IMR-90 (cell line): ENCODE results near the gene PPFIA1. TPM values are rescaled to one million over a fixed set of nuclear protein-coding genes. Genes with fewer than 3 reads are reported as not detected.

Source experiments
- ATAC-seq: fragments of 200-7000 bp; cut with Tn5 transposase; 2 replicates; pipeline ENCODE4 v1.9.1; 2020; ENCODE audit warnings: low read depth, mild to moderate bottlenecking, moderate library complexity
- BruUV-seq: library from RNA; stranded (reverse); fragments of 400-500 nt; replicated peaks from 2 replicates; lab custom pipeline; 2021; lab: Mats Ljungman, UMichigan
- CTCF ChIA-PET: fragments of 300-600 bp; formaldehyde crosslinking; extraction: SDS; loops from one replicate; lab custom pipeline; 2021; ENCODE audit warnings: antibody characterized with exemption; lab: Yijun Ruan, JAX
- POLR2A ChIA-PET: fragments of 300-600 bp; sonication (Branson Sonifier 250); formaldehyde crosslinking; loops from one replicate; lab custom pipeline; 2022; ENCODE audit warnings: antibody characterized with exemption; ENCODE audit not compliant: unreplicated experiment; lab: Charles Lee
- DNase-seq: peaks from one replicate; pipeline ENCODE4 v3.0.0; 2013
- H2AFZ ChIP-seq: replicated peaks from 2 replicates; pipeline ENCODE3; 2013; ENCODE audit warnings: low read length, mild to moderate bottlenecking; ENCODE audit not compliant: poor library complexity
- H2AK5ac ChIP-seq: 2 replicates; pipeline ENCODE4 v1.6.1; 2013; ENCODE audit warnings: low read depth, low read length, inconsistent platforms
- H2AK9ac ChIP-seq: replicated peaks from 2 replicates; pipeline ENCODE3; 2013; ENCODE audit warnings: mild to moderate bottlenecking, low read depth, low read length, moderate library complexity; ENCODE audit not compliant: poor library complexity
- H2BK120ac ChIP-seq: 2 replicates; pipeline ENCODE4 v1.6.1; 2013; ENCODE audit warnings: low read depth, low read length, inconsistent platforms
- H2BK15ac ChIP-seq: 3 replicates; pipeline ENCODE4 v1.6.1; 2013; ENCODE audit warnings: low read depth, low read length, inconsistent platforms
- H2BK20ac ChIP-seq: 2 replicates; pipeline ENCODE4 v1.6.1; 2013; ENCODE audit warnings: low read depth, mild to moderate bottlenecking, inconsistent platforms, low read length, moderate library complexity
- H2BK5ac ChIP-seq: 2 replicates; pipeline ENCODE4 v1.6.1; 2013; ENCODE audit warnings: mild to moderate bottlenecking, low read depth, low read length, inconsistent platforms; ENCODE audit not compliant: poor library complexity, severe bottlenecking
- H3K14ac ChIP-seq: replicated peaks from 2 replicates; pipeline ENCODE4 v1.6.1; 2013; ENCODE audit warnings: low read depth, low read length, inconsistent platforms
- H3K18ac ChIP-seq: 2 replicates; pipeline ENCODE4 v1.6.1; 2013; ENCODE audit warnings: low read depth, low read length, control low read depth
- H3K23ac ChIP-seq: 2 replicates; pipeline ENCODE4 v1.6.1; 2013; ENCODE audit warnings: low read depth, low read length, inconsistent platforms
- H3K27ac ChIP-seq: 2 replicates; pipeline ENCODE4 v1.5.1; 2013; ENCODE audit warnings: mild to moderate bottlenecking, control low read depth, low read length; ENCODE audit not compliant: insufficient read depth
- H3K27me3 ChIP-seq: 2 replicates; pipeline ENCODE4 v1.6.1; 2013; ENCODE audit warnings: low read length; ENCODE audit not compliant: control insufficient read depth, insufficient read depth
- H3K36me3 ChIP-seq: 2 replicates; pipeline ENCODE4 v1.6.1; 2013; ENCODE audit warnings: low read length, mixed read lengths; ENCODE audit not compliant: control insufficient read depth, insufficient read depth
- H3K4ac ChIP-seq: 2 replicates; pipeline ENCODE4 v1.6.1; 2013; ENCODE audit warnings: low read depth, low read length, inconsistent platforms
- H3K4me1 ChIP-seq: 2 replicates; pipeline ENCODE4 v1.6.1; 2013; ENCODE audit warnings: low read length, mixed read lengths; ENCODE audit not compliant: control insufficient read depth, insufficient read depth
- H3K4me2 ChIP-seq: 2 replicates; pipeline ENCODE4 v1.6.1; 2013; ENCODE audit warnings: low read depth, mild to moderate bottlenecking, control low read depth, low read length, moderate library complexity
- H3K4me3 ChIP-seq: 2 replicates; pipeline ENCODE4 v1.5.1; 2013; ENCODE audit warnings: low read depth, mild to moderate bottlenecking, control low read depth, low read length, moderate library complexity; ENCODE audit not compliant: insufficient read depth
- H3K56ac ChIP-seq: 2 replicates; pipeline ENCODE4 v1.6.1; 2013; ENCODE audit warnings: low read length, inconsistent platforms; ENCODE audit not compliant: insufficient read depth; ENCODE audit errors: extremely low read depth
- H3K79me1 ChIP-seq, 2 experiments: 2 replicates each; pipeline ENCODE4 v1.6.1; 2013; ENCODE audit warnings: low read length in 2 of 2, inconsistent platforms in 1 of 2, low read depth in 1 of 2
- H3K9ac ChIP-seq: 2 replicates; pipeline ENCODE4 v1.6.1; 2013; ENCODE audit warnings: low read depth, low read length, control low read depth
- H3K9me1 ChIP-seq: 2 replicates; pipeline ENCODE4 v1.6.1; 2013; ENCODE audit warnings: low read length, inconsistent platforms; ENCODE audit not compliant: insufficient read depth
- H3K9me3 ChIP-seq: 2 replicates; pipeline ENCODE4 v1.6.1; 2013; ENCODE audit warnings: low read length; ENCODE audit not compliant: control insufficient read depth, insufficient read depth
- H4K20me1 ChIP-seq: 2 replicates; pipeline ENCODE4 v1.6.1; 2013; ENCODE audit warnings: low read length, inconsistent platforms; ENCODE audit not compliant: insufficient read depth
- H4K5ac ChIP-seq: 2 replicates; pipeline ENCODE4 v1.6.1; 2013; ENCODE audit warnings: mild to moderate bottlenecking, low read depth, low read length, control low read depth
- H4K8ac ChIP-seq, 2 experiments: 2 replicates each; pipeline ENCODE4 v1.6.1; 2013; ENCODE audit warnings: low read depth in 2 of 2, low read length in 2 of 2, control low read depth in 1 of 2, inconsistent platforms in 1 of 2
- H4K91ac ChIP-seq: 2 replicates; pipeline ENCODE4 v1.6.1; 2013; ENCODE audit warnings: low read depth, low read length, inconsistent platforms; ENCODE audit not compliant: insufficient read depth
- BHLHE40 ChIP-seq: fragments of 150-350 bp; IDR thresholded peaks from 2 replicates; pipeline ENCODE4 v1.6.1; 2016; ENCODE audit warnings: mild to moderate bottlenecking, low read depth, low read length
- CTCF ChIP-seq: conservative IDR thresholded peaks from 2 replicates; pipeline ENCODE4 v1.5.1; 2012; ENCODE audit warnings: mild to moderate bottlenecking, low read depth, low read length, improper control_type of control experiment
- ELK1 ChIP-seq: fragments of 150-350 bp; IDR thresholded peaks from 2 replicates; pipeline ENCODE4 v1.6.1; 2016; ENCODE audit warnings: low read depth, mild to moderate bottlenecking, low read length, moderate library complexity, borderline replicate concordance
- FOS ChIP-seq: fragments of 150-350 bp; IDR thresholded peaks from 2 replicates; pipeline ENCODE4 v1.6.1; 2016; ENCODE audit warnings: low read depth, low read length
- MAFK ChIP-seq: IDR thresholded peaks from 2 replicates; pipeline ENCODE4 v1.6.1; 2012; ENCODE audit warnings: low read depth, low read length, improper control_type of control experiment
- MAZ ChIP-seq: IDR thresholded peaks from 2 replicates; pipeline ENCODE4 v1.6.1; 2012; ENCODE audit warnings: low read depth, mild to moderate bottlenecking, low read length, improper control_type of control experiment, moderate library complexity, borderline replicate concordance
- MXI1 ChIP-seq: IDR thresholded peaks from 2 replicates; pipeline ENCODE4 v1.6.1; 2012; ENCODE audit warnings: low read depth, mild to moderate bottlenecking, low read length, moderate library complexity, borderline replicate concordance
- NFE2L2 ChIP-seq: fragments of 150-350 bp; IDR thresholded peaks from 2 replicates; pipeline ENCODE4 v1.6.1; 2016; ENCODE audit warnings: low read depth, mild to moderate bottlenecking, low read length
- POLR2A ChIP-seq: IDR thresholded peaks from 2 replicates; pipeline ENCODE4 v1.6.1; 2012; ENCODE audit warnings: mild to moderate bottlenecking, low read depth, low read length
- RFX5 ChIP-seq: IDR thresholded peaks from 2 replicates; pipeline ENCODE4 v1.8.0; 2012; ENCODE audit warnings: low read depth, mild to moderate bottlenecking, low read length, moderate library complexity
- SMC3 ChIP-seq: fragments of 150-350 bp; IDR thresholded peaks from 2 replicates; pipeline ENCODE4 v1.6.1; 2016; ENCODE audit warnings: low read depth, mild to moderate bottlenecking, antibody characterized with exemption, low read length, moderate library complexity
- USF2 ChIP-seq: fragments of 150-350 bp; IDR thresholded peaks from 2 replicates; pipeline ENCODE4 v1.6.1; 2017; ENCODE audit warnings: mild to moderate bottlenecking, antibody characterized with exemption, low read length, low read depth
- WGBS, 2 experiments: methylation state at CpG; one replicate each; pipeline versions ENCODE4 v1.1.5 to v1.1.7; 2013; ENCODE audit warnings: missing lambda C conversion rate in 2 of 2; ENCODE audit not compliant: insufficient read length in 1 of 2; ENCODE audit errors: extremely low coverage in 2 of 2; 5-methylcytosine and 5-hydroxymethylcytosine counted together
- dilution Hi-C: fragments of 300-500 bp; cut with HindIII; formaldehyde crosslinking; loops from one replicate; pipeline ENCODE4 v1.14.3; 2018; ENCODE audit warnings: low sequenced_read_pairs; ENCODE audit not compliant: unreplicated experiment
- in situ Hi-C: fragments of 300-500 bp; cut with MboI; formaldehyde crosslinking; loops from 3 replicates; pipeline ENCODE4 v1.14.3; 2019; ENCODE audit warnings: low sequenced_read_pairs, inconsistent platforms, mixed read lengths
- intact Hi-C: fragments of 100-400 bp; cut with micrococcal nuclease; formaldehyde crosslinking; loops from 2 replicates; pipeline ENCODE4 v1.10.0; 2022
- polyA plus RNA-seq, 3 experiments: library from polyadenylated mRNA; depleted of rRNA; stranded (reverse); fragments of >200 nt; gene quantifications; 2 replicates each; pipeline ENCODE4 v1.2.3, GENCODE V29; 2012; ENCODE audit warnings: low replicate concordance in 1 of 3
- total RNA-seq: library from RNA; depleted of rRNA; stranded (reverse); fragments of >200 nt; gene quantifications from 2 replicates; pipeline ENCODE4 v1.2.3, GENCODE V29; 2012

PPFIA1 gene
- total and polyA plus RNA-seq, 2 of the 4 experiments (the other 2 are of a cell fraction), result 25.6 to 37.2 TPM

GRCh38 chr11:70414341-70415100 lies 144.0 kb downstream of the PPFIA1 start (continued):
- TF ChIP-seq FOS, result no peak

- Histone ChIP-seq H3K36me3 (peaks cover 82% of the 10 kb centered on the region), H2AFZ (no peak overlapping the region), H2AK5ac (no peak overlapping the region), H3K56ac (no peak overlapping the region), H3K27me3 (no peaks in the 10 kb centered on the region), H3K4ac (no peak overlapping the region), H3K4me1 (peaks cover 6% of the 10 kb centered on the region), H3K23ac (no peak overlapping the region), H3K4me2 (no peak overlapping the region), H3K9ac (no peak overlapping the region), H2AK9ac (no peak overlapping the region), H2BK20ac (no peak overlapping the region), H3K14ac (no peak overlapping the region), H4K5ac (no peak overlapping the region), H3K9me1 (no peaks in the 10 kb centered on the region; the same call in 1 of the 2 replicates), H3K18ac (no peak overlapping the region), H4K91ac (no peak overlapping the region), H3K9me3 (no peaks in the 10 kb centered on the region), H3K4me3 (no peak overlapping the region), H3K27ac (peak overlapping the region; percentile 11; the same call in 1 of the 2 replicates), H3K79me1 (peaks cover 22 to 80% of the 10 kb centered on the region in 2 experiments), H2BK120ac (no peak overlapping the region), H2BK5ac (peak overlapping the region; percentile 11), H2BK15ac (no peak overlapping the region), H4K8ac (no peak overlapping the region), H4K20me1 (peaks cover 83% of the 10 kb centered on the region)
- dilution Hi-C loops, result no loop called here
- in situ Hi-C loops, result no loop called here
- ChIA-PET POLR2A (no interaction called here), CTCF (interaction anchor here (0.6 to 1.3 kb wide), 5 partner anchors 11 to 724 kb away, joined by 3 to 8 read pairs (median 6); no protein-coding TSS in a partner anchor)
- BruUV-seq, result no TSS peak
- 0% methylated on average over 1 of the region's 10 CpGs; no CpG with 5 or more reads in 1 of the 2 experiments for WGBS, 2 experiments
- intact Hi-C loops, result loop anchor here (1.0 to 5.0 kb wide), 2 partner anchors 33 to 213 kb away; partner anchors contain the start of gene FADD
- DNase-seq (peak; percentile 96), ATAC-seq (peak; percentile 93)
- TF ChIP-seq POLR2A (no peak), CTCF (peak; percentile 73), MAZ (peak; percentile 59; the same call in 1 of the 2 replicates), SMC3 (peak; percentile 49), RFX5 (no peak), BHLHE40 (peak; percentile 63), ELK1 (no peak), USF2 (peak; percentile 61; the same call in 1 of the 2 replicates), MXI1 (peak; percentile 89; the same call in 1 of the 2 replicates), NFE2L2 (0 out of 2 replicates have a peak, but pooled peaks have one; percentile 2), MAFK (no peak)
These were observed 144.7 kb downstream of the PPFIA1 start for GRCh38 chr11:70415191-70415590.
